ENCODE data around the gene PRPF6.

DNA sequence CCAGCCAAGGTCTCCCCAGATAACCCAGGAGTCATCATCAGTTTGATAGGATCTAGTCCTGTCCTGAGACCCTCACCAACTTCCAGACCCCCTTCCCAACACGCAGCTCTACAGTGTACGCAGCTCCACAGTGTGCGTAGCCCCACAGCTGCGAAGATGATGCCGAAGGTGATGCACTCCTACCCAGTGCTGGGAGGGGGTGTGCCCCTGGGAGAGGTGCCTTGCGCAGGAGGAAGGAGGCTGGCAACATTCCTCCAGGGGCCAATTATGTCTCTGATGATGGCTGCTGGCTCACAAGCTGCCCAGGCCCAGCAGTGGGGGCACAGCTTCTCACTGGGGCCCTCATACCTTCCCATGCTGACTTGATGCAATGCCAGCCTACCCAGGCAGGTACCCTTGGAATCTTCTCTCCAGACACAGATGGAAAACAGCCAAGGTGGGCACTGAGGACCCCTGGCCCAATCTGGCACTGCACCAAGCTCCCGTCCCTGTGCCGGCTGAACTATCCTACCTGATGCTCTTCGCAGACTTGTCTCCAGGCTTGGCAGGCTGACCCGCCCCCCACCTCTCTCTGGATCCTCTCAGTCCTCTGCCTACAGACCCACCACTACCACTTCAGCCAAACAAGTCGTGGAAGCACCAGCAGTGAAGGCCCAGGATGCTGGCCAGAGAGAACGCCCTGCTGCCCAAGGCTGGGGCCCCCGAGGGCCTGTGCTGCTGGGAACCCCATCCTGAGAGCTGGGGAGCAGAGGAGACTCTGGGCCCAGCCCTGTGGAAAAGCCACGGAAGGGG lies 12.6 kb upstream of the PRPF6 start:
- TF ChIP-seq, protein P1, sequence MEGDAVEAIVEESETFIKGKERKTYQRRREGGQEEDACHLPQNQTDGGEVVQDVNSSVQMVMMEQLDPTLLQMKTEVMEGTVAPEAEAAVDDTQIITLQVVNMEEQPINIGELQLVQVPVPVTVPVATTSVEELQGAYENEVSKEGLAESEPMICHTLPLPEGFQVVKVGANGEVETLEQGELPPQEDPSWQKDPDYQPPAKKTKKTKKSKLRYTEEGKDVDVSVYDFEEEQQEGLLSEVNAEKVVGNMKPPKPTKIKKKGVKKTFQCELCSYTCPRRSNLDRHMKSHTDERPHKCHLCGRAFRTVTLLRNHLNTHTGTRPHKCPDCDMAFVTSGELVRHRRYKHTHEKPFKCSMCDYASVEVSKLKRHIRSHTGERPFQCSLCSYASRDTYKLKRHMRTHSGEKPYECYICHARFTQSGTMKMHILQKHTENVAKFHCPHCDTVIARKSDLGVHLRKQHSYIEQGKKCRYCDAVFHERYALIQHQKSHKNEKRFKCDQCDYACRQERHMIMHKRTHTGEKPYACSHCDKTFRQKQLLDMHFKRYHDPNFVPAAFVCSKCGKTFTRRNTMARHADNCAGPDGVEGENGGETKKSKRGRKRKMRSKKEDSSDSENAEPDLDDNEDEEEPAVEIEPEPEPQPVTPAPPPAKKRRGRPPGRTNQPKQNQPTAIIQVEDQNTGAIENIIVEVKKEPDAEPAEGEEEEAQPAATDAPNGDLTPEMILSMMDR (conservative IDR thresholded peaks at IDR 0.05; ENCODE audit: low read length) = no peak
- no peak for TF ChIP-seq EZH2phosphoT487 (IDR thresholded peaks at IDR 0.05; ENCODE audit: borderline replicate concordance)

Measured in Loucy (cell line).